Testis (tissue), 3 donors: Measurements from ENCODE around the gene MLST8. TPM values are rescaled to one million over a fixed set of nuclear protein-coding genes. Genes with fewer than 3 reads are reported as not detected.

Experiments
- DNase-seq: peaks from one replicate; pipeline ENCODE4 v3.0.0-alpha.2; 2019
- H3K27ac ChIP-seq, 2 donors: fragments of 200-600 bp; sonication (generic); one replicate each; pipeline ENCODE4 v1.5.1; 2019
- H3K27me3 ChIP-seq: fragments of 200-600 bp; sonication (generic); one replicate; pipeline ENCODE4 v1.5.1; 2019
- H3K36me3 ChIP-seq: fragments of 200-600 bp; sonication (generic); one replicate; pipeline ENCODE4 v1.5.1; 2017; ENCODE audit warnings: low read depth; ENCODE audit errors: missing control alignments
- H3K4me1 ChIP-seq: fragments of 200-600 bp; sonication (generic); one replicate; pipeline ENCODE4 v1.5.1; 2019
- H3K4me3 ChIP-seq, 2 donors: fragments of 200-600 bp; sonication (generic); one replicate each; pipeline ENCODE4 v1.5.1; 2017 to 2019
- H3K9me3 ChIP-seq: fragments of 200-600 bp; sonication (generic); one replicate; pipeline ENCODE4 v1.5.1; 2017
- CTCF ChIP-seq, 3 experiments: fragments of 450-650 bp in 2 of 3; fragments of 200-600 bp in 1 of 3; sonication (generic) in 1 of 3; IDR thresholded peaks; one replicate each; pipeline ENCODE4 v1.5.1; 2016 to 2019; ENCODE audit warnings: antibody characterized with exemption in 3 of 3, mild to moderate bottlenecking in 2 of 3, moderate library complexity in 1 of 3
- POLR2A ChIP-seq: fragments of 450-650 bp; IDR thresholded peaks from one replicate; pipeline ENCODE4 v1.6.1; 2017; ENCODE audit warnings: antibody characterized with exemption, mild to moderate bottlenecking, moderate library complexity
- whole genome bisulfite sequencing, 2 donors: methylation state at CpG; one replicate each; pipeline ENCODE4 v1.1.5; 2018; 5-methylcytosine and 5-hydroxymethylcytosine counted together
- intact Hi-C: fragments of 100-400 bp; cut with DNase I; formaldehyde crosslinking; loops from one replicate; pipeline ENCODE4 v1.15.1; 2023; ENCODE audit warnings: low total_unique reads
- polyA plus RNA-seq: library from polyadenylated mRNA; stranded (reverse); fragments of 350-450 nt; fragmentation: Illumina TruSeq; extraction: RNeasy Lipid Tissue Mini Kit (QIAGEN cat#74804); gene quantifications from one replicate; pipeline ENCODE4 v1.2.3, GENCODE V29; 2014; ENCODE audit warnings: low read depth, low replicate concordance; ENCODE audit not compliant: insufficient read depth
- total RNA-seq, 2 donors: library from RNA; depleted of rRNA; stranded (reverse); fragments of >200 nt; gene quantifications; one replicate each; pipeline ENCODE4 v1.2.3, GENCODE V29; 2016

Gene MLST8
- total and polyA plus RNA-seq, 3 donors from 2014 or later, result 89.0 to 113 (median 95.4) TPM

GRCh38 chr16:2175454-2175853 is 29.8 kb upstream of the MLST8 start:
- WGBS, 2 donors, result 91% methylated on average over 7 of the region's 10 CpGs; no CpG with 5 or more reads in 1 of the 2 donors
- Histone ChIP-seq H3K27me3 (no peaks in the 10 kb centered on the region), H3K4me3 (no peak overlapping the region), H3K4me1 (no peaks in the 10 kb centered on the region), H3K27ac (no peak overlapping the region), H3K36me3 (no peaks in the 10 kb centered on the region), H3K9me3 (no peaks in the 10 kb centered on the region)
- TF ChIP-seq CTCF (IDR thresholded peaks at IDR 0.05) (no peak), POLR2A (no peak)
- DNase-seq, result no peak
- intact Hi-C loops, result no loop called here

DNA sequence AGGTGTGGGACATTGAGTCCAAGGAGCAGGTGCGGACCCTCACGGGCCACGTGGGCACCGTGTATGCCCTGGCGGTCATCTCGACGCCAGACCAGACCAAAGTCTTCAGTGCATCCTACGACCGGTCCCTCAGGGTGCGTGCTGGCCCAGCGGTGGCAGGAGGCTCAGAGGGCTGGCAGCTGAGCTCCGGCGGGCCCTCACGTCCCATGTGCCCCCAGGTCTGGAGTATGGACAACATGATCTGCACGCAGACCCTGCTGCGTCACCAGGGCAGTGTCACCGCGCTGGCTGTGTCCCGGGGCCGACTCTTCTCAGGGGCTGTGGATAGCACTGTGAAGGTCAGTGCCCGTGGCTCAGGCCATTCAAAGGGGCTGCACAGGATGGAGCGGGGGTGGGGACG is 29.2 kb upstream of the MLST8 start:
- no peaks in the 10 kb centered on the region for H3K36me3 ChIP-seq
- H3K27me3 ChIP-seq, result no peaks in the 10 kb centered on the region
- H3K4me1 ChIP-seq, result no peaks in the 10 kb centered on the region
- WGBS, 2 donors, result 87 to 92% methylated on average over 6 to 23 of the region's 23 CpGs
- no peaks in the 10 kb centered on the region for H3K9me3 ChIP-seq
- H3K4me3 ChIP-seq, result no peak overlapping the region
- TF ChIP-seq CTCF (IDR thresholded peaks at IDR 0.05) (no peak), POLR2A (no peak)
- no peak overlapping the region for H3K27ac ChIP-seq
- no peak for DNase-seq
- intact Hi-C loops, result no loop called here

GRCh38 chr16:2177101-2177500 is 28.2 kb upstream of the MLST8 start:
- Histone ChIP-seq H3K9me3 (no peaks in the 10 kb centered on the region), H3K4me3 (no peak overlapping the region), H3K27ac (no peak overlapping the region), H3K4me1 (no peaks in the 10 kb centered on the region), H3K36me3 (no peaks in the 10 kb centered on the region), H3K27me3 (no peaks in the 10 kb centered on the region)
- no peak for DNase-seq
- WGBS, 2 donors, result 90 to 93% methylated on average over 18 of the region's 18 CpGs
- no peak for TF ChIP-seq CTCF (IDR thresholded peaks at IDR 0.05)
- no peak for TF ChIP-seq POLR2A
- intact Hi-C loops, result no loop called here

DNA sequence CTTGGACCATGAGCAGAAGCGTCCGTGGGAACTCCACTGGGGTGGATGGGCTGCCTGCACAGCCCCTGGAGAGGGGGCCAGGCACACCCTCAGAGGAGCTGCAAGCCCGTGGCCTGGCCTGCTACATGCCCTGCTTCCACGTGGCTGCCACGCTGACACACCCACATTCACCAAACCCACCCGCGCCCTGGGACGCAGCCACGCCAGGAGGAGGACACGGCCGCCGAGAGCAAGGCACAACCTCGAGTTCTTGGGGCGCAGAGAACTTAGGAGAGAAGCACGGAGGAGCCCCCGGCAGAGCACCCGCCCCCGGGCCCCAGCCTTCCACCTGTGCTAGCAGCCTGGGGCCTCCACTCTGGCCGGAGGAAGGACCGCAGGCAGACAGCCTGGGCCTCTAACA is 27.7 kb upstream of the MLST8 start:
- 80 to 88% methylated on average over 11 to 20 of the region's 20 CpGs for WGBS, 2 donors
- intact Hi-C loops, result no loop called here
- no peak for DNase-seq
- H3K27me3 ChIP-seq, result no peaks in the 10 kb centered on the region
- no peaks in the 10 kb centered on the region for H3K36me3 ChIP-seq
- H3K9me3 ChIP-seq, result no peaks in the 10 kb centered on the region
- no peak overlapping the region for H3K4me3 ChIP-seq
- TF ChIP-seq POLR2A (no peak), CTCF (IDR thresholded peaks at IDR 0.05) (no peak)
- no peaks in the 10 kb centered on the region for H3K4me1 ChIP-seq
- H3K27ac ChIP-seq, result no peak overlapping the region

DNA sequence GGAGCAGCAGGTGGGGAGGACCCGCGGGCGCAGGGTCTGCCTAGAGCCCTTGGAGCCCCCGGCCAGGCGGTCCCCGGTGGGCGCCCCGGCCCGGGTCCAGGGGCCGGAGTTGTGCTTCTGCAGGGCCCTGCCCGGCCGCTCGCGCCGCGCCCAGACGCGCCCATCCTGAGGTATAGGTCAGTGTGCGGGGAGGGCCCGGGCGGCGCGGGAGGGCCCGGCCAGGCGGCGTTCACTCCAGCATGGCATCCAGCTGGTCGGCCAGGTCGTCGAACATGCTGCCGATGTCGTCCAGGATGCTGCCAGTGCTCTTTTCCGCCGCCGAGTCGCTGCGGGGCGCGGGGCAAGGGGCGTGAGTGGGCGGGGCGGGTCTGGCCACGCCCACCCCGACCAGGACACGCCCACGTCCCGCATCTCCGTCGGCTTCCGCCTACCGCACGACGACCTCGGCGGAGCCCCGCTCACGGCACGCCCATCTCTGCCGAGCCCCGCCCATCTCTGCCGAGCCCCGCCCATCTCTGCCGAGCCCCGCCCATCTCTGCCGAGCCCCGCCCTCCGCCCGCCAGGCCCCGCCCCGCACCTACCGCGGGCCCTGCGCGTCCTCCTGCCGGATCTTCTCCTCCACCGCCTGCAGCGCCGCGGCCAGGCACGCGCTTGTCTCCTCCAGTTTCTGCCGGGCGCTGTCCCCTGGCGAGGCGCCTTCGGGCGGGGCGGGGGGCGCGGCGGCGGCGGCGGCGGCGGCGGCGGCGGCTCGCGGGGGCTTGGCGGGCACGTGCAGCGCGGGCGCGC is 26.7 kb upstream of the MLST8 start:
- Histone ChIP-seq H3K9me3 (no peaks in the 10 kb centered on the region), H3K4me3 (peak overlapping the region; percentile 24 to 38), H3K27me3 (no peaks in the 10 kb centered on the region), H3K27ac (no peak overlapping the region), H3K4me1 (no peaks in the 10 kb centered on the region), H3K36me3 (no peaks in the 10 kb centered on the region)
- intact Hi-C loops, result no loop called here
- TF ChIP-seq CTCF (IDR thresholded peaks at IDR 0.05), result no peak
- TF ChIP-seq POLR2A, result no peak
- DNase-seq, result peak; percentile 71
- WGBS, 2 donors, result 9 to 33% methylated on average over 7 to 101 of the region's 106 CpGs
